PFSK-1 (cell line): ENCODE measurements around the gene NEK10.

Source experiments
- FOXP2 ChIP-seq: optimal IDR thresholded peaks from 2 replicates; pipeline ENCODE3; 2011; ENCODE audit warnings: borderline replicate concordance, control low read depth, inconsistent platforms; ENCODE audit not compliant: insufficient read depth; ENCODE audit errors: extremely low read length, extremely low read depth
- POLR2AphosphoS5 ChIP-seq: IDR thresholded peaks from 2 replicates; pipeline ENCODE4 v1.6.1; 2012; ENCODE audit warnings: low read depth, mild to moderate bottlenecking, control low read depth, low read length, moderate library complexity
- SIN3A ChIP-seq: IDR thresholded peaks from 2 replicates; pipeline ENCODE4 v1.6.1; 2012; ENCODE audit warnings: mild to moderate bottlenecking, low read length, moderate library complexity, borderline replicate concordance; ENCODE audit not compliant: insufficient read depth
- TAF1 ChIP-seq: IDR thresholded peaks from 2 replicates; pipeline ENCODE4 v1.6.1; 2012; ENCODE audit warnings: low read length, control low read depth, borderline replicate concordance; ENCODE audit not compliant: insufficient read depth
- TF ChIP-seq, protein P1 (sequence below), 2 experiments: IDR thresholded peaks; 2 replicates each; pipeline versions ENCODE4 v1.6.1 to v1.8.0; 2011 to 2012; ENCODE audit warnings: low read depth in 2 of 2, low read length in 2 of 2, control low read depth in 1 of 2, inconsistent platforms in 1 of 2, mild to moderate bottlenecking in 1 of 2, moderate library complexity in 1 of 2; ENCODE audit not compliant: insufficient read depth in 1 of 2

The NEK10 gene

GRCh38 chr3:27342267-27342666 lies 26.9 kb downstream of the NEK10 start:
- TF ChIP-seq SIN3A (no peak), FOXP2 (no peak)

DNA sequence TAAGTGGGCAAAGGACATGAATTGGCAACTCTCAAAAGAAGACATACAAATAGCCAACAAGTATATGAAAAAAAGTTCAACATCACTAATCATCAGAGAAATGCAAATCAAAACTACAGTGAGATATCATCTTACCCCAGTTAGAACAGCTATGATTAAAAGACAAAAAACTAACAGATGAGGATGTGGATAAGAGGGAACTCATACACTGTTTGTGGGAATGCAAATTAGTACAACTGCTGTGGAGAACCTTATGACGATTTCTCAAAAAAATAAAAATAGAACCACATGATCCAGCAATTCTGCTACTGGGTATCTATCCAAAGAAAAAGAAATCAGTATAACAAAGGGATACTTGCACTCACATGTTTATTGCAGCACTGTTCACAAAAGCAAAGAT lies 28.6 kb downstream of the NEK10 start:
- TF ChIP-seq SIN3A (no peak), POLR2AphosphoS5 (no peak)

DNA sequence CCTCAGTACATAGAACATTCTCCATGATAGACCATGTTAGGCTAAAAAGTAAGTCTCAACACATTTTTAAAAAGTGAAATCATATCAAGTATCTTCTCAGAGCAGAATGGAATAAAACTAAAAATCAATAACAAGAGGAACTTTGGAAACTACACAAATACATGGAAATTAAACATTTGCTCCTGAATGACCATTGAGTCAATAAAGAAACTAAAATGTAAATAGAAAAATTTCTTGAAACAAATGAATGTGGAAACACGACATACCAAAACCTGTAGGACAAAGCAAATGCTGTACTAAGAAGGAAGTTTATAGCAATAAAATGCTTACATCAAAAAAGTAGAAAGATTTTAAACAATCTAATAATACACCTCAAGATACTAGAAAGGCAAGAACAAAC lies 33.6 kb downstream of the NEK10 start:
- TF ChIP-seq POLR2AphosphoS5 (no peak), FOXP2 (no peak), TAF1 (no peak)

DNA sequence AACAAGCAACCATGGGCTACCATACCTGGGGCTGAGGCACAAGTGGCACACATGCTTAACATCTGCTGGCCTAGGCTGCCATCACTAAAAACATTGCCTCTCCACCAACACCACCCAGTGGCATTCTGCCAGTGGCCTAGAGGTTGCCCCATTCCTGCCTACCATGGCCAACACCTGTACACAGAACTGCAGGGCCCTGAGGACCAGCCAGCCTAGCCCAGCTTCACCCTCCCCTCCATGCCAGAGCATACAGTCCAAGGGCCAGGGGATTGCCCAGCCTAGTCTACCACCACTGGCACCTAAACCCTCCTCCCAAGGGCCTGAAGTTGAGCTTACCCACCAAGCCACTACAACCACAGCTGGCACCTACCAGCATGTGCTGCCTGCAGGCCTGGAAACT lies 35.3 kb downstream of the NEK10 start:
- TF ChIP-seq TAF1 (no peak), POLR2AphosphoS5 (no peak), SIN3A (no peak), FOXP2 (no peak)
- TF ChIP-seq, protein P1, sequence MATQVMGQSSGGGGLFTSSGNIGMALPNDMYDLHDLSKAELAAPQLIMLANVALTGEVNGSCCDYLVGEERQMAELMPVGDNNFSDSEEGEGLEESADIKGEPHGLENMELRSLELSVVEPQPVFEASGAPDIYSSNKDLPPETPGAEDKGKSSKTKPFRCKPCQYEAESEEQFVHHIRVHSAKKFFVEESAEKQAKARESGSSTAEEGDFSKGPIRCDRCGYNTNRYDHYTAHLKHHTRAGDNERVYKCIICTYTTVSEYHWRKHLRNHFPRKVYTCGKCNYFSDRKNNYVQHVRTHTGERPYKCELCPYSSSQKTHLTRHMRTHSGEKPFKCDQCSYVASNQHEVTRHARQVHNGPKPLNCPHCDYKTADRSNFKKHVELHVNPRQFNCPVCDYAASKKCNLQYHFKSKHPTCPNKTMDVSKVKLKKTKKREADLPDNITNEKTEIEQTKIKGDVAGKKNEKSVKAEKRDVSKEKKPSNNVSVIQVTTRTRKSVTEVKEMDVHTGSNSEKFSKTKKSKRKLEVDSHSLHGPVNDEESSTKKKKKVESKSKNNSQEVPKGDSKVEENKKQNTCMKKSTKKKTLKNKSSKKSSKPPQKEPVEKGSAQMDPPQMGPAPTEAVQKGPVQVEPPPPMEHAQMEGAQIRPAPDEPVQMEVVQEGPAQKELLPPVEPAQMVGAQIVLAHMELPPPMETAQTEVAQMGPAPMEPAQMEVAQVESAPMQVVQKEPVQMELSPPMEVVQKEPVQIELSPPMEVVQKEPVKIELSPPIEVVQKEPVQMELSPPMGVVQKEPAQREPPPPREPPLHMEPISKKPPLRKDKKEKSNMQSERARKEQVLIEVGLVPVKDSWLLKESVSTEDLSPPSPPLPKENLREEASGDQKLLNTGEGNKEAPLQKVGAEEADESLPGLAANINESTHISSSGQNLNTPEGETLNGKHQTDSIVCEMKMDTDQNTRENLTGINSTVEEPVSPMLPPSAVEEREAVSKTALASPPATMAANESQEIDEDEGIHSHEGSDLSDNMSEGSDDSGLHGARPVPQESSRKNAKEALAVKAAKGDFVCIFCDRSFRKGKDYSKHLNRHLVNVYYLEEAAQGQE (IDR thresholded peaks at IDR 0.05; ENCODE audit: insufficient read depth in 1 of 2, low read depth in 2 of 2, low read length in 2 of 2), result no peak

GRCh38 chr3:27326629-27327545 lies 42.3 kb downstream of the NEK10 start:
- TF ChIP-seq POLR2AphosphoS5 (no peak), FOXP2 (no peak), TAF1 (no peak), SIN3A (no peak)
- TF ChIP-seq, protein P1 (IDR thresholded peaks at IDR 0.05; ENCODE audit: insufficient read depth in 1 of 2, low read depth in 2 of 2, low read length in 2 of 2), result no peak

DNA sequence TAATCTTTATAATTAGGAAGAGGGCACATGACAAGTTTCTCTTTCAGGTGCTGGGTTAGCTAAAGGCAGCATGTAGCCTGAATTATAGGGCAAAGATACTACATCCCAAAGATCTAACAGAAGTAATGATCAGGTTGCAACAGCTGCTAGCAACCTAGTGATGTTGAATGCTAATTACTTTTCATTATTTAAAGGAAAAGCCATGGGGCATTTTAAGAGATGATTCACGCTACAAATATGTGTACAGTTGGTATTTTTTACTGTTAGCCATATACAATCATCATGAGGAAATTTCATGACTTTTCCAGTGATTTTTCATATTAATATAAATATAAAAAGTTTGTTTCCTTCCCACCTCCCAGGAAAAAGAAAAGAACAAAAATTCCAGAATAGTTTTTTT lies 43.0 kb downstream of the NEK10 start:
- TF ChIP-seq SIN3A (no peak), TAF1 (no peak), POLR2AphosphoS5 (no peak), FOXP2 (no peak)
- TF ChIP-seq, protein P1 (IDR thresholded peaks at IDR 0.05; ENCODE audit: insufficient read depth in 1 of 2, low read depth in 2 of 2, low read length in 2 of 2), result no peak

GRCh38 chr3:27325419-27325818 lies 43.8 kb downstream of the NEK10 start:
- TF ChIP-seq FOXP2, result no peak
- no peak for TF ChIP-seq TAF1
- no peak for TF ChIP-seq SIN3A
- TF ChIP-seq, protein P1 (IDR thresholded peaks at IDR 0.05; ENCODE audit: insufficient read depth in 1 of 2, low read depth in 2 of 2, low read length in 2 of 2), result no peak
- no peak for TF ChIP-seq POLR2AphosphoS5
